Measurements from ENCODE around the gene MTA3. TPM values are rescaled to one million over a fixed set of nuclear protein-coding genes. Genes with fewer than 3 reads are reported as not detected.

Gene MTA3
- total RNA-seq, 4 donors from 2014 or later = 40.0 to 73.2 (median 54.3) TPM

- Histone ChIP-seq H3K4me3 (no peak overlapping the region), H3K36me3 (no peaks in the 10 kb centered on the region), H3K27ac (no peak overlapping the region), H3K4me1 (peaks cover 0 to 8% (median 0%) of the 10 kb centered on the region in 4 donors), H3K9me3 (no peaks in the 10 kb centered on the region), H3K27me3 (no peaks in the 10 kb centered on the region)
- no peak for DNase-seq
- intact Hi-C loops (cut with DNase I; ENCODE audit: low total_unique reads) (no loop called here), in situ Hi-C loops (cut with MboI; ENCODE audit: low pct_ligation_motif_present in 1 of 4, low pct_unique_long_range_greater_than_20kb in 1 of 4, low sequenced_read_pairs in 3 of 4) (no loop called here)
- TF ChIP-seq EP300 (IDR thresholded peaks at IDR 0.05; ENCODE audit: low read depth) (no peak), POLR2A (IDR thresholded peaks at IDR 0.05) (no peak)
- TF ChIP-seq, protein P1, sequence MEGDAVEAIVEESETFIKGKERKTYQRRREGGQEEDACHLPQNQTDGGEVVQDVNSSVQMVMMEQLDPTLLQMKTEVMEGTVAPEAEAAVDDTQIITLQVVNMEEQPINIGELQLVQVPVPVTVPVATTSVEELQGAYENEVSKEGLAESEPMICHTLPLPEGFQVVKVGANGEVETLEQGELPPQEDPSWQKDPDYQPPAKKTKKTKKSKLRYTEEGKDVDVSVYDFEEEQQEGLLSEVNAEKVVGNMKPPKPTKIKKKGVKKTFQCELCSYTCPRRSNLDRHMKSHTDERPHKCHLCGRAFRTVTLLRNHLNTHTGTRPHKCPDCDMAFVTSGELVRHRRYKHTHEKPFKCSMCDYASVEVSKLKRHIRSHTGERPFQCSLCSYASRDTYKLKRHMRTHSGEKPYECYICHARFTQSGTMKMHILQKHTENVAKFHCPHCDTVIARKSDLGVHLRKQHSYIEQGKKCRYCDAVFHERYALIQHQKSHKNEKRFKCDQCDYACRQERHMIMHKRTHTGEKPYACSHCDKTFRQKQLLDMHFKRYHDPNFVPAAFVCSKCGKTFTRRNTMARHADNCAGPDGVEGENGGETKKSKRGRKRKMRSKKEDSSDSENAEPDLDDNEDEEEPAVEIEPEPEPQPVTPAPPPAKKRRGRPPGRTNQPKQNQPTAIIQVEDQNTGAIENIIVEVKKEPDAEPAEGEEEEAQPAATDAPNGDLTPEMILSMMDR (IDR thresholded peaks at IDR 0.05) = no peak
- WGBS, 2 donors (ENCODE audit: low coverage in 1 of 2) = 82% methylated on average over 8 of the region's 8 CpGs; no CpG with 5 or more reads in 1 of the 2 donors
Observed at GRCh38 chr2:42754776-42755140, 186.3 kb downstream of the MTA3 start.

DNA sequence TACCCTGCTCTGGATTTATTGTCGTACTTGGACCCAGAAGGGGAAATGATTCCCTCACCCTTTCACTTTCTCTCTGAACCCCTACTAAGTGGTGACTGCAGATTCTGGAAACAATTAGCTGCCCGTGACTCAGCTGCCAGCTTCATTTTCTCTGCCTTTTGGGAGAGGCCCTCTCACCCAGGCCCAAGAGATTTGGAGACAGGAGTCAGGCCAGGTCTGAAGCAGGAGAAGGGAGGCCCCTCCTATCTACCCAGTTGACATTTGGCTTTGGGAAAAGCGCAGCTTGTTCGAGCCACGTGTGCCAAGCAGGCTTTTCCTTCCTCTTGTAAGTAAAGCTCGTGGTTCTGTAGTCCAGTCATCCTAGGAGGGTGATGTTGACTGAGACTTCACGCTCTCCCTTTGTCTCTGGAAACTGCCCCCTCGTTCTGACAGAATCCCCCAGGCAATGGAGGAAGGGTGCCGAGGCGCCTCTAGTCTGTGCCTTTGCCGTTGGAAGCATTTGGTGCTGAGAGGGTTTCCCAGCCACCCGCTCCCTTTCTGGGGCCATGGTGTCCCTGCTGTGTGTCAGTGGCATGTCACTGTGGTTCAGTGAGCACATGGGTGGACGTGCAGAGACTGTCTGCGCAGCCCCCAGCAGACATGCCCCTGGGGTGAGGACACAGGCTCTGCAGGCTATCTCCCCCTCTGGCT lies 186.9 kb downstream of the MTA3 start:
- no peak overlapping the region for H3K4me3 ChIP-seq
- no peaks in the 10 kb centered on the region for H3K9me3 ChIP-seq
- peaks cover 0 to 8% (median 0%) of the 10 kb centered on the region in 4 donors for H3K4me1 ChIP-seq
- in situ Hi-C loops (cut with MboI; ENCODE audit: low pct_ligation_motif_present in 1 of 4, low pct_unique_long_range_greater_than_20kb in 1 of 4, low sequenced_read_pairs in 3 of 4) (no loop called here), intact Hi-C loops (cut with DNase I; ENCODE audit: low total_unique reads) (no loop called here)
- no peaks in the 10 kb centered on the region for H3K36me3 ChIP-seq
- WGBS, 2 donors (ENCODE audit: low coverage in 1 of 2) = 75 to 81% methylated on average over 5 to 13 of the region's 14 CpGs
- no peak for DNase-seq
- TF ChIP-seq, protein P1 (IDR thresholded peaks at IDR 0.05) = no peak
- TF ChIP-seq POLR2AphosphoS5 (IDR thresholded peaks at IDR 0.05) = no peak
- no peak for TF ChIP-seq EP300 (IDR thresholded peaks at IDR 0.05; ENCODE audit: low read depth)
- TF ChIP-seq POLR2A (IDR thresholded peaks at IDR 0.05) = no peak
- H3K27ac ChIP-seq = no peak overlapping the region
- no peaks in the 10 kb centered on the region for H3K27me3 ChIP-seq

- Histone ChIP-seq H3K36me3 (no peaks in the 10 kb centered on the region), H3K9me3 (no peaks in the 10 kb centered on the region), H3K4me1 (peaks cover 0 to 8% (median 0%) of the 10 kb centered on the region in 4 donors), H3K4me3 (no peak overlapping the region), H3K27me3 (no peaks in the 10 kb centered on the region), H3K27ac (no peak overlapping the region)
- no peak for DNase-seq
- no peak for TF ChIP-seq POLR2AphosphoS5 (IDR thresholded peaks at IDR 0.05)
- in situ Hi-C loops (cut with MboI; ENCODE audit: low pct_ligation_motif_present in 1 of 4, low pct_unique_long_range_greater_than_20kb in 1 of 4, low sequenced_read_pairs in 3 of 4) (no loop called here), intact Hi-C loops (cut with DNase I; ENCODE audit: low total_unique reads) (no loop called here)
- WGBS, 2 donors (ENCODE audit: low coverage in 1 of 2) = 87% methylated on average over 3 to 10 of the region's 10 CpGs
Observed at GRCh38 chr2:42756150-42756775, 187.8 kb downstream of the MTA3 start.

DNA sequence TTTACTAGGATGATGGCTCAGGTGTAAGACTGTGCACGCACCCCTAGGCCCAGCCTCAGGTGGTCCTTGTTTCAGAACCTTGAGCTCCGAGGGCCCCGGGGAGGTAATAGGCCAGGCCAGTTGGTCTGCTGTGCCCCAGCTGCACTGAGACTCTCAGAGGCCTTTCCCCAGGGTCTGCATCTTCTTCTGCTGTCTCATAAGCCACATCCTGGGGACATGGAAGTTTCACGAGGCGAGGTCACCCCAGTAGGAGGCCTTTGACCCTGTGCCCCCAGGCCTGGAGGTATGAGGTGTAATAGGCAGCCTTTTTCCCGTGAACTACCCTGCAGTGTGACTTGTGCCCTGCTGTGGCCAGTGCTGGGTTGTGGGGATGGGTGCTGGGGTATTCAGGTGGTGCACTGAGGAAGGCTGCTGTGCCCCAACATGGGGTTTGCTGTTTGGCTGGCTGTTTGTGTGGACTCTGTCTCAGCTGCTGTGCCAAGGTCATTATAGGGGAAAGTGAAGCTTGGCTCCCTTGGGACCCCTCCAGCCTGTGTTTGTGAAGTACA lies 188.6 kb downstream of the MTA3 start:
- Histone ChIP-seq H3K4me1 (peaks cover 0 to 4% (median 0%) of the 10 kb centered on the region in 4 donors), H3K36me3 (no peaks in the 10 kb centered on the region), H3K27me3 (no peaks in the 10 kb centered on the region), H3K27ac (no peak overlapping the region), H3K4me3 (no peak overlapping the region), H3K9me3 (no peaks in the 10 kb centered on the region)
- TF ChIP-seq POLR2A (IDR thresholded peaks at IDR 0.05) = no peak
- TF ChIP-seq EP300 (IDR thresholded peaks at IDR 0.05; ENCODE audit: low read depth) = no peak
- TF ChIP-seq, protein P1 (IDR thresholded peaks at IDR 0.05) = no peak
- TF ChIP-seq POLR2AphosphoS5 (IDR thresholded peaks at IDR 0.05) = no peak
- no peak for DNase-seq
- in situ Hi-C loops (cut with MboI; ENCODE audit: low pct_ligation_motif_present in 1 of 4, low pct_unique_long_range_greater_than_20kb in 1 of 4, low sequenced_read_pairs in 3 of 4) (no loop called here), intact Hi-C loops (cut with DNase I; ENCODE audit: low total_unique reads) (no loop called here)
- 79 to 80% methylated on average over 1 to 5 of the region's 6 CpGs for WGBS, 2 donors (ENCODE audit: low coverage in 1 of 2)

All from transverse colon (tissue), 4 donors.